Measurements from ENCODE around the gene SRGAP1. TPM values are rescaled to one million over a fixed set of nuclear protein-coding genes. Genes with fewer than 3 reads are reported as not detected.
"Not testable (repeated sequence)": the region's sequence is repeated elsewhere in the genome, so short reads cannot be mapped to it uniquely, and the experiment has no call there.

Gene SRGAP1
- total and polyA plus RNA-seq, 2 experiments from 2014 or later: 9.2 to 10.8 TPM

- DNase-seq (ENCODE audit: low spot score): no peak
- TF ChIP-seq EZH2phosphoT487 (IDR thresholded peaks at IDR 0.05; ENCODE audit: low read depth, severe bottlenecking, unreplicated experiment): no peak
- TF ChIP-seq EZH2 (IDR thresholded peaks at IDR 0.05; ENCODE audit: borderline replicate concordance): no peak
- TF ChIP-seq, protein P1, sequence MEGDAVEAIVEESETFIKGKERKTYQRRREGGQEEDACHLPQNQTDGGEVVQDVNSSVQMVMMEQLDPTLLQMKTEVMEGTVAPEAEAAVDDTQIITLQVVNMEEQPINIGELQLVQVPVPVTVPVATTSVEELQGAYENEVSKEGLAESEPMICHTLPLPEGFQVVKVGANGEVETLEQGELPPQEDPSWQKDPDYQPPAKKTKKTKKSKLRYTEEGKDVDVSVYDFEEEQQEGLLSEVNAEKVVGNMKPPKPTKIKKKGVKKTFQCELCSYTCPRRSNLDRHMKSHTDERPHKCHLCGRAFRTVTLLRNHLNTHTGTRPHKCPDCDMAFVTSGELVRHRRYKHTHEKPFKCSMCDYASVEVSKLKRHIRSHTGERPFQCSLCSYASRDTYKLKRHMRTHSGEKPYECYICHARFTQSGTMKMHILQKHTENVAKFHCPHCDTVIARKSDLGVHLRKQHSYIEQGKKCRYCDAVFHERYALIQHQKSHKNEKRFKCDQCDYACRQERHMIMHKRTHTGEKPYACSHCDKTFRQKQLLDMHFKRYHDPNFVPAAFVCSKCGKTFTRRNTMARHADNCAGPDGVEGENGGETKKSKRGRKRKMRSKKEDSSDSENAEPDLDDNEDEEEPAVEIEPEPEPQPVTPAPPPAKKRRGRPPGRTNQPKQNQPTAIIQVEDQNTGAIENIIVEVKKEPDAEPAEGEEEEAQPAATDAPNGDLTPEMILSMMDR (IDR thresholded peaks at IDR 0.05; ENCODE audit: poor library complexity): no peak
- Histone ChIP-seq H3K4me2 (no peak overlapping the region), H3K27ac (no peak overlapping the region), H2AFZ (no peak overlapping the region), H3K79me2 (no peaks in the 10 kb centered on the region), H3K4me1 (ENCODE audit: insufficient read depth) (no peaks in the 10 kb centered on the region), H3K4me3 (no peak overlapping the region), H3K36me3 (replicated peaks; ENCODE audit: insufficient read depth, low read depth) (no peaks in the 10 kb centered on the region), H4K20me1 (ENCODE audit: insufficient read depth, poor library complexity, severe bottlenecking) (no peaks in the 10 kb centered on the region), H3K9me2 (replicated peaks; ENCODE audit: insufficient read depth) (no peaks in the 10 kb centered on the region), H3K27me3 (no peaks in the 10 kb centered on the region), H3K9me3 (ENCODE audit: low read depth) (no peaks in the 10 kb centered on the region)
- WGBS (ENCODE audit: low lambda C conversion rate, missing lambda C conversion rate): 91% methylated on average over 7 of the region's 7 CpGs
Measured at GRCh38 chr12:64194333-64195149, 350.0 kb downstream of the SRGAP1 start.

DNA sequence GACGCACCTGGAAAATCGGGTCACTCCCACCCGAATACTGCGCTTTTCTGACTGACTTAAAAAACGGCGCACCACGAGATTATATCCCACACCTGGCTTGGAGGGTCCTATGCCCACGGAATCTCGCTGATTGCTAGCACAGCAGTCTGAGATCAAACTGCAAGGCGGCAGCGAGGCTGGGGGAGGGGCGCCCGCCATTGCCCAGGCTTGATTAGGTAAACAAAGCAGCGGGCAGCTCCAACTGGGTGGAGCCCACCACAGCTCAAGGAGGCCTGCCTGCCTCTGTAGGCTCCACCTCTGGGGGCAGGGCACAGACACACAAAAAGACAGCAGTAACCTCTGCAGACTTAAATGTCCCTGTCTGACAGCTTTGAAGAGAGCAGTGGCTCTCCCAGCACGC lies 351.3 kb downstream of the SRGAP1 start:
- not testable (repeated sequence) for H3K36me3 ChIP-seq (replicated peaks; ENCODE audit: insufficient read depth, low read depth); DNase-seq (ENCODE audit: low spot score); H3K4me2 ChIP-seq; H2AFZ ChIP-seq; H3K4me1 ChIP-seq (ENCODE audit: insufficient read depth); H3K27ac ChIP-seq; H3K4me3 ChIP-seq; H3K9me2 ChIP-seq (replicated peaks; ENCODE audit: insufficient read depth); H3K9me3 ChIP-seq (ENCODE audit: low read depth); H4K20me1 ChIP-seq (ENCODE audit: insufficient read depth, poor library complexity, severe bottlenecking); H3K79me2 ChIP-seq; H3K27me3 ChIP-seq
- 59% methylated on average over 2 of the region's 15 CpGs for WGBS (ENCODE audit: low lambda C conversion rate, missing lambda C conversion rate)

- Histone ChIP-seq H3K9me3 (ENCODE audit: low read depth) (no peaks in the 10 kb centered on the region), H2AFZ (no peak overlapping the region), H3K4me2 (no peak overlapping the region), H3K4me3 (no peak overlapping the region), H3K79me2 (no peaks in the 10 kb centered on the region), H4K20me1 (ENCODE audit: insufficient read depth, poor library complexity, severe bottlenecking) (no peaks in the 10 kb centered on the region), H3K27me3 (no peaks in the 10 kb centered on the region), H3K36me3 (replicated peaks; ENCODE audit: insufficient read depth, low read depth) (no peaks in the 10 kb centered on the region), H3K9me2 (replicated peaks; ENCODE audit: insufficient read depth) (no peaks in the 10 kb centered on the region), H3K4me1 (ENCODE audit: insufficient read depth) (no peaks in the 10 kb centered on the region), H3K27ac (no peak overlapping the region)
- TF ChIP-seq EZH2 (IDR thresholded peaks at IDR 0.05; ENCODE audit: borderline replicate concordance) (no peak), EZH2phosphoT487 (IDR thresholded peaks at IDR 0.05; ENCODE audit: low read depth, severe bottlenecking, unreplicated experiment) (no peak)
- TF ChIP-seq, protein P1 (IDR thresholded peaks at IDR 0.05; ENCODE audit: poor library complexity): no peak
- no peak for DNase-seq (ENCODE audit: low spot score)
- over 99% methylated on average over 5 of the region's 5 CpGs for WGBS (ENCODE audit: low lambda C conversion rate, missing lambda C conversion rate)
Measured at GRCh38 chr12:64203036-64203435, 358.5 kb downstream of the SRGAP1 start.

DNA sequence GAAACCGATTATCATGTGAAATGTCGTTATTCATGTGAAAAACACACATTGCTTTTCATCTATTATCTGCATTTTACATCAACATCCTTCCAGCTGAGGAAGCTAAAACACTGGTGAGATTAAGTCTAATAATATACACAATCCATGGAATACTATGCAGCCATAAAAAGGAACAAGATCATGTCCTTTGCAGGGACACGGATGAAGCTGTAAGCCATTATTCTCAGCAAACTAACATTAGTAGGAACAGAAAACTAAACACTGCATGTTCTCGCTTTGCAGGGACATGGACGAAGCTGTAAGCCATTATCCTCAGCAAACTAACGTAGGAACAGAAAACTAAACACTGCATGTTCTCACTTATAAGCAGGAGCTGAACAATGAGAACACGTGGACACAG lies 359.3 kb downstream of the SRGAP1 start:
- H3K4me2 ChIP-seq: no peak overlapping the region
- H4K20me1 ChIP-seq (ENCODE audit: insufficient read depth, poor library complexity, severe bottlenecking): no peaks in the 10 kb centered on the region
- no peaks in the 10 kb centered on the region for H3K27me3 ChIP-seq
- H3K27ac ChIP-seq: no peak overlapping the region
- no peaks in the 10 kb centered on the region for H3K79me2 ChIP-seq
- no peak for DNase-seq (ENCODE audit: low spot score)
- no peaks in the 10 kb centered on the region for H3K9me3 ChIP-seq (ENCODE audit: low read depth)
- no peaks in the 10 kb centered on the region for H3K4me1 ChIP-seq (ENCODE audit: insufficient read depth)
- H3K36me3 ChIP-seq (replicated peaks; ENCODE audit: insufficient read depth, low read depth): no peaks in the 10 kb centered on the region
- H3K4me3 ChIP-seq: no peak overlapping the region
- H2AFZ ChIP-seq: no peak overlapping the region
- H3K9me2 ChIP-seq (replicated peaks; ENCODE audit: insufficient read depth): no peaks in the 10 kb centered on the region
- 72% methylated on average over 7 of the region's 7 CpGs for WGBS (ENCODE audit: low lambda C conversion rate, missing lambda C conversion rate)
- TF ChIP-seq, protein P1 (IDR thresholded peaks at IDR 0.05; ENCODE audit: poor library complexity): no peak
- TF ChIP-seq EZH2phosphoT487 (IDR thresholded peaks at IDR 0.05; ENCODE audit: low read depth, severe bottlenecking, unreplicated experiment) (no peak), EZH2 (IDR thresholded peaks at IDR 0.05; ENCODE audit: borderline replicate concordance) (no peak)
